Esophagus muscularis mucosa (tissue), 4 donors: ENCODE measurements around the gene FRAS1. TPM values are rescaled to one million over a fixed set of nuclear protein-coding genes. Genes with fewer than 3 reads are reported as not detected.

ENCODE experiments used
- DNase-seq: peaks from one replicate; pipeline ENCODE4 v3.0.0-alpha.2; 2017; ENCODE audit errors: extremely low spot score
- H3K27ac ChIP-seq, 4 donors: fragments of 200-600 bp; sonication (generic); replicated peaks in 1 of 4; 1 replicate in 3 of 4; 2 replicates in 1 of 4; pipeline ENCODE4 v1.5.1; 2016 to 2019; ENCODE audit warnings: mild to moderate bottlenecking in 1 of 4
- H3K27me3 ChIP-seq, 4 donors: fragments of 200-600 bp; sonication (generic); one replicate each; pipeline versions ENCODE4 v1.5.1 to v1.6.0; 2016 to 2019
- H3K36me3 ChIP-seq, 4 donors: fragments of 200-600 bp; sonication (generic); one replicate each; pipeline ENCODE4 v1.5.1; 2016 to 2019
- H3K4me1 ChIP-seq, 4 donors: fragments of 200-600 bp; sonication (generic); one replicate each; pipeline ENCODE4 v1.5.1; 2016 to 2019
- H3K4me3 ChIP-seq, 4 donors: fragments of 200-600 bp; sonication (generic); 1 replicate in 2 of 4; 2 replicates in 2 of 4; pipeline ENCODE4 v1.5.1; 2016 to 2019; ENCODE audit warnings: mild to moderate bottlenecking in 4 of 4, moderate library complexity in 1 of 4
- H3K9me3 ChIP-seq, 4 donors: fragments of 200-600 bp; sonication (generic); 1 replicate in 3 of 4; 2 replicates in 1 of 4; pipeline ENCODE4 v1.5.1; 2016 to 2019
- EP300 ChIP-seq: sonication (generic); formaldehyde crosslinking; IDR thresholded peaks from one replicate; pipeline ENCODE4 v1.6.1; 2017; ENCODE audit warnings: antibody characterized with exemption
- POLR2A ChIP-seq: fragments of 450-650 bp; IDR thresholded peaks from one replicate; pipeline ENCODE4 v1.6.1; 2017; ENCODE audit warnings: antibody characterized with exemption, moderate library complexity, mild to moderate bottlenecking, low read depth
- POLR2AphosphoS5 ChIP-seq, 2 donors: sonication (generic); formaldehyde crosslinking; IDR thresholded peaks; one replicate each; pipeline ENCODE4 v1.6.1; 2017; ENCODE audit warnings: antibody characterized with exemption in 2 of 2
- WGBS: methylation state at CpG from one replicate; pipeline ENCODE4 v1.1.5; 2018; 5-methylcytosine and 5-hydroxymethylcytosine counted together
- intact Hi-C: fragments of 100-400 bp; cut with DNase I; formaldehyde crosslinking; loops from one replicate; pipeline ENCODE4 v1.15.1; 2023
- total RNA-seq, 4 donors: library from RNA; depleted of rRNA; stranded (reverse); fragments of >200 nt; gene quantifications; one replicate each; pipeline versions ENCODE4 v1.1.0 to v1.2.1, GENCODE V29; 2016
- TF ChIP-seq, protein P1 (sequence below), 3 experiments: fragments of 200-600 bp in 2 of 3; fragments of 450-650 bp in 1 of 3; sonication (generic) in 2 of 3; IDR thresholded peaks; one replicate each; pipeline ENCODE4 v1.5.1; 2017 to 2019; ENCODE audit warnings: antibody characterized with exemption in 3 of 3, mild to moderate bottlenecking in 2 of 3, moderate library complexity in 1 of 3

Gene FRAS1
- total RNA-seq, 4 donors from 2014 or later: 5.3 to 8.7 (median 5.7) TPM

DNA sequence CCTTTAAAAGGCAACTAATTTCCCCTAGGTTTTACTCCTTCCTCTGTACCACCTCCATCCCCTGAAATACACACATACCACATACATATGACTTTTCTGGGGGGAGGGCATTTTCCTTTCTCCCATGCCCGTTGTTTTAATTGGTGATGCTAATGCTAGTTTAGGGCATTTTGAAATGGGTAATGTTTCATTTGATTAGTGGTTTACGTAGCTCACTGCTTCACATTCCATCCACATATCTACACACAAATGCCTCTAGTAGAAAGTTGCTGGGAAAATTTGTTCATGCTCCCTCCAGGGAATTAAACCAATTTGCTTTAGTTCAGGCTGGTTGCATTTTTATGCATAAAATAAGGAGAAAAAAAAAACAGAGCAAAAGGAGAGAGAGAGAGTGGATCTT lies 231.2 kb downstream of the FRAS1 start:
- Histone ChIP-seq H3K27ac (no peak overlapping the region), H3K4me1 (peaks cover 0 to 1% (median under 1%) of the 10 kb centered on the region in 4 donors), H3K36me3 (no peaks in the 10 kb centered on the region), H3K9me3 (no peaks in the 10 kb centered on the region), H3K4me3 (no peak overlapping the region), H3K27me3 (no peaks in the 10 kb centered on the region)
- intact Hi-C loops: no loop called here
- no peak for DNase-seq
- 89% methylated on average over 2 of the region's 2 CpGs for WGBS
- no peak for TF ChIP-seq POLR2AphosphoS5 (IDR thresholded peaks at IDR 0.05)
- no peak for TF ChIP-seq EP300
- no peak for TF ChIP-seq POLR2A
- TF ChIP-seq, protein P1, sequence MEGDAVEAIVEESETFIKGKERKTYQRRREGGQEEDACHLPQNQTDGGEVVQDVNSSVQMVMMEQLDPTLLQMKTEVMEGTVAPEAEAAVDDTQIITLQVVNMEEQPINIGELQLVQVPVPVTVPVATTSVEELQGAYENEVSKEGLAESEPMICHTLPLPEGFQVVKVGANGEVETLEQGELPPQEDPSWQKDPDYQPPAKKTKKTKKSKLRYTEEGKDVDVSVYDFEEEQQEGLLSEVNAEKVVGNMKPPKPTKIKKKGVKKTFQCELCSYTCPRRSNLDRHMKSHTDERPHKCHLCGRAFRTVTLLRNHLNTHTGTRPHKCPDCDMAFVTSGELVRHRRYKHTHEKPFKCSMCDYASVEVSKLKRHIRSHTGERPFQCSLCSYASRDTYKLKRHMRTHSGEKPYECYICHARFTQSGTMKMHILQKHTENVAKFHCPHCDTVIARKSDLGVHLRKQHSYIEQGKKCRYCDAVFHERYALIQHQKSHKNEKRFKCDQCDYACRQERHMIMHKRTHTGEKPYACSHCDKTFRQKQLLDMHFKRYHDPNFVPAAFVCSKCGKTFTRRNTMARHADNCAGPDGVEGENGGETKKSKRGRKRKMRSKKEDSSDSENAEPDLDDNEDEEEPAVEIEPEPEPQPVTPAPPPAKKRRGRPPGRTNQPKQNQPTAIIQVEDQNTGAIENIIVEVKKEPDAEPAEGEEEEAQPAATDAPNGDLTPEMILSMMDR (IDR thresholded peaks at IDR 0.05): no peak

DNA sequence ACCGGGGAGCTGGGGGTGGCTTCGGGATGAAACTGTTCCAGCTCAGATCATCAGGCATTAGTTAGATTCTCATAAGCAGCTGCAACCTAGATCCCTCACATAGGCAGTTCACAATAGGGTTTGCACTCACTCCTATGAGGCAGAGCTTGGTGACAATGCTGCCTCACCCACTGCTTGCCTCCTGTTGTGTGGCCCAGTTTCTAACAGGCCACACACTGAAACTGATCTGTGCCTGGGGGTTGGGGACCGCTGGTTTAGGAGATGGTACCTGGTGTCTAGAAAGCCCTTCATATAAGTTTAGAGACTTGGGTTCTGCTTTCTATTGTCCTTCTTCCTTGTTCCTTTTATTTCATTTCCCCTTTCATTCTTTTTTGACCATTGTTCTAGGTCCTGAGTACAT lies 234.2 kb downstream of the FRAS1 start:
- Histone ChIP-seq H3K36me3 (no peaks in the 10 kb centered on the region), H3K4me1 (peaks cover 8 to 14% (median 11%) of the 10 kb centered on the region in 4 donors), H3K9me3 (no peaks in the 10 kb centered on the region), H3K27ac (no peak overlapping the region), H3K4me3 (no peak overlapping the region), H3K27me3 (no peaks in the 10 kb centered on the region)
- intact Hi-C loops: no loop called here
- WGBS: 66% methylated on average over 3 of the region's 3 CpGs
- no peak for DNase-seq
- no peak for TF ChIP-seq POLR2AphosphoS5 (IDR thresholded peaks at IDR 0.05)
- TF ChIP-seq, protein P1 (IDR thresholded peaks at IDR 0.05): no peak
- TF ChIP-seq EP300: no peak
- no peak for TF ChIP-seq POLR2A

DNA sequence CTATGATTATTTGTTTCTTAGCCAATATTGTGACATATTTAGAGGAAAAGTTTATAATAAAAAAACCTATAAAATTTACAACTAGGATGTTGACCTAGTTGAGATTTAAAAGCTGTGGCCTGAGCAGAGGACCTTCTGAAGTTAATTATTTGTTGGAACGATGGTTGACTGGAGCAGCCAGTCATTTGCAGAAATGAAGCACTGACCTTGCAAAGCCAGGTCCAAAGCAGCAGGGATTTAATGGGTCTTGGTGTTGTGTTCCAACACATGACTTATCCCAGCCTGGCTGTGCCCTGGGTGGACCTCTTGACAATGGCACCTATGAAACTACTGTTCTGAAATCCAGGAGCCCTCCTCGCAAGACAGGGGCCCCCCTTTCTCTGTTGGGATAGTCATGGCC lies 235.2 kb downstream of the FRAS1 start:
- TF ChIP-seq POLR2AphosphoS5 (IDR thresholded peaks at IDR 0.05) (no peak), POLR2A (no peak), EP300 (no peak)
- TF ChIP-seq, protein P1 (IDR thresholded peaks at IDR 0.05): no peak
- peaks cover 9 to 24% (median 15%) of the 10 kb centered on the region in 4 donors for H3K4me1 ChIP-seq
- intact Hi-C loops: no loop called here
- H3K27me3 ChIP-seq: no peaks in the 10 kb centered on the region
- no peak overlapping the region for H3K4me3 ChIP-seq
- no peak overlapping the region for H3K27ac ChIP-seq
- WGBS: 84% methylated on average over 2 of the region's 2 CpGs
- H3K36me3 ChIP-seq: no peaks in the 10 kb centered on the region
- no peak for DNase-seq
- no peaks in the 10 kb centered on the region for H3K9me3 ChIP-seq

- intact Hi-C loops: no loop called here
- H3K4me3 ChIP-seq: no peak overlapping the region
- TF ChIP-seq, protein P1 (IDR thresholded peaks at IDR 0.05): no peak
- TF ChIP-seq POLR2AphosphoS5 (IDR thresholded peaks at IDR 0.05) (no peak), EP300 (no peak), POLR2A (no peak)
- H3K27me3 ChIP-seq: no peaks in the 10 kb centered on the region
- H3K36me3 ChIP-seq: no peaks in the 10 kb centered on the region
- peaks cover 9 to 24% (median 15%) of the 10 kb centered on the region in 4 donors for H3K4me1 ChIP-seq
- 92% methylated on average over 2 of the region's 2 CpGs for WGBS
- H3K27ac ChIP-seq: no peak overlapping the region
- H3K9me3 ChIP-seq: no peaks in the 10 kb centered on the region
- DNase-seq: no peak
These were observed 235.7 kb downstream of the FRAS1 start for GRCh38 chr4:78292856-78293255.

- intact Hi-C loops: no loop called here
- no peak for DNase-seq
These were observed 236.2 kb downstream of the FRAS1 start for GRCh38 chr4:78293348-78293747.

More at GRCh38 chr4:78293348-78293747, 236.2 kb downstream of the FRAS1 start:
- Histone ChIP-seq H3K4me1 (peaks cover 9 to 24% (median 15%) of the 10 kb centered on the region in 4 donors), H3K4me3 (no peak overlapping the region), H3K9me3 (no peaks in the 10 kb centered on the region), H3K27ac (no peak overlapping the region), H3K36me3 (no peaks in the 10 kb centered on the region), H3K27me3 (no peaks in the 10 kb centered on the region)
- WGBS: 46% methylated on average over 1 of the region's 1 CpG
- TF ChIP-seq POLR2A: no peak
- TF ChIP-seq, protein P1 (IDR thresholded peaks at IDR 0.05): no peak
- no peak for TF ChIP-seq EP300
- TF ChIP-seq POLR2AphosphoS5 (IDR thresholded peaks at IDR 0.05): no peak
